HG02571 (cell line): ENCODE results near the gene CCL2.

Source experiments
- ATAC-seq: cut with Tn5 transposase; IDR thresholded peaks from one replicate; pipeline ENCODE4 v1.9.1; 2021; ENCODE audit warnings: mild to moderate bottlenecking, moderate library complexity; ENCODE audit not compliant: unreplicated experiment

CCL2 gene

GRCh38 chr17:34237458-34237857 lies 17.6 kb upstream of the CCL2 start:
- no peak for ATAC-seq

- ATAC-seq = no peak
These were observed 14.0 kb upstream of the CCL2 start for GRCh38 chr17:34241062-34241461.

- no peak for ATAC-seq
These were observed 12.3 kb upstream of the CCL2 start for GRCh38 chr17:34242587-34243363.

GRCh38 chr17:34243364-34244320 lies 11.4 kb upstream of the CCL2 start:
- ATAC-seq = no peak

- no peak for ATAC-seq
These were observed 9.7 kb upstream of the CCL2 start for GRCh38 chr17:34245351-34245905.

- no peak for ATAC-seq
These were observed 8.6 kb upstream of the CCL2 start for GRCh38 chr17:34246446-34246845.

GRCh38 chr17:34246881-34247280 lies 8.2 kb upstream of the CCL2 start:
- no peak for ATAC-seq

GRCh38 chr17:34248511-34249024 lies 6.5 kb upstream of the CCL2 start:
- ATAC-seq = no peak

GRCh38 chr17:34249061-34249460 lies 6.0 kb upstream of the CCL2 start:
- ATAC-seq = no peak

GRCh38 chr17:34249478-34249877 lies 5.6 kb upstream of the CCL2 start:
- ATAC-seq = no peak

GRCh38 chr17:34251186-34251585 lies 3.9 kb upstream of the CCL2 start:
- no peak for ATAC-seq

- no peak for ATAC-seq
These were observed 3.0 kb upstream of the CCL2 start for GRCh38 chr17:34252095-34252443.

GRCh38 chr17:34252444-34253138 lies 2.5 kb upstream of the CCL2 start:
- ATAC-seq = no peak

GRCh38 chr17:34253139-34253525 lies 2.0 kb upstream of the CCL2 start:
- no peak for ATAC-seq

GRCh38 chr17:34254146-34254545 lies 939 bp upstream of the CCL2 start:
- ATAC-seq = no peak

GRCh38 chr17:34255381-34255732 lies 272 bp downstream of the CCL2 start:
- no peak for ATAC-seq

GRCh38 chr17:34255841-34256240 lies 756 bp downstream of the CCL2 start:
- ATAC-seq = no peak

GRCh38 chr17:34257299-34257985 lies 2.4 kb downstream of the CCL2 start:
- ATAC-seq = no peak

GRCh38 chr17:34257986-34258326 lies 2.9 kb downstream of the CCL2 start:
- ATAC-seq = no peak

GRCh38 chr17:34259146-34259545 lies 4.1 kb downstream of the CCL2 start:
- ATAC-seq = no peak

- no peak for ATAC-seq
These were observed 5.8 kb downstream of the CCL2 start for GRCh38 chr17:34260861-34261260.
